Hepatocyte (in vitro differentiated cells): ENCODE measurements around the gene GRIN2C. TPM values are rescaled to one million over a fixed set of nuclear protein-coding genes. Genes with fewer than 3 reads are reported as not detected.
A peak's percentile ranks its signal among the peaks of the same experiment; 100 is the strongest.

ENCODE experiments used
- DNase-seq: peaks from one replicate; pipeline ENCODE4 v3.0.0-alpha.2; 2016; ENCODE audit warnings: low spot score
- H2AFZ ChIP-seq: fragments of 200-600 bp; sonication (generic); 2 replicates; pipeline ENCODE4 v1.6.0; 2016; ENCODE audit warnings: antibody characterized with exemption, mild to moderate bottlenecking
- H3K27ac ChIP-seq: fragments of 200-600 bp; sonication (generic); 2 replicates; pipeline ENCODE4 v1.5.1; 2016; ENCODE audit warnings: mild to moderate bottlenecking
- H3K27me3 ChIP-seq: fragments of 200-600 bp; sonication (generic); 2 replicates; pipeline ENCODE4 v1.6.1; 2016
- H3K36me3 ChIP-seq: fragments of 200-600 bp; sonication (generic); replicated peaks from 2 replicates; pipeline ENCODE4 v1.5.1; 2016; ENCODE audit warnings: low read depth; ENCODE audit not compliant: insufficient read depth
- H3K4me1 ChIP-seq: fragments of 200-600 bp; sonication (generic); 2 replicates; pipeline ENCODE4 v1.5.1; 2016; ENCODE audit warnings: mild to moderate bottlenecking, moderate library complexity; ENCODE audit not compliant: insufficient read depth
- H3K4me2 ChIP-seq: fragments of 200-600 bp; sonication (generic); 2 replicates; pipeline ENCODE4 v1.6.0; 2016
- H3K4me3 ChIP-seq: fragments of 200-600 bp; sonication (generic); 2 replicates; pipeline ENCODE4 v1.5.1; 2016; ENCODE audit warnings: mild to moderate bottlenecking
- H3K79me2 ChIP-seq: fragments of 200-600 bp; sonication (generic); 2 replicates; pipeline ENCODE4 v1.6.0; 2017; ENCODE audit warnings: mild to moderate bottlenecking
- H3K9me2 ChIP-seq: fragments of 200-600 bp; sonication (generic); replicated peaks from 2 replicates; pipeline ENCODE4 v1.6.0; 2017; ENCODE audit warnings: mild to moderate bottlenecking; ENCODE audit not compliant: insufficient read depth
- H3K9me3 ChIP-seq: fragments of 200-600 bp; sonication (generic); 2 replicates; pipeline ENCODE4 v1.5.1; 2016; ENCODE audit warnings: low read depth, mild to moderate bottlenecking
- H4K20me1 ChIP-seq: fragments of 200-600 bp; sonication (generic); 2 replicates; pipeline ENCODE4 v1.6.0; 2016; ENCODE audit warnings: mild to moderate bottlenecking; ENCODE audit not compliant: insufficient read depth, poor library complexity, severe bottlenecking
- EZH2 ChIP-seq: fragments of 200-600 bp; sonication (generic); IDR thresholded peaks from 2 replicates; pipeline ENCODE4 v1.6.1; 2016; ENCODE audit warnings: antibody characterized with exemption, mild to moderate bottlenecking, borderline replicate concordance
- EZH2phosphoT487 ChIP-seq: fragments of 200-600 bp; sonication (generic); IDR thresholded peaks from one replicate; pipeline ENCODE4 v1.6.1; 2018; ENCODE audit warnings: antibody characterized with exemption, mild to moderate bottlenecking, low read depth, moderate library complexity; ENCODE audit not compliant: unreplicated experiment, severe bottlenecking
- WGBS: methylation state at CpG from one replicate; pipeline ENCODE4 v1.1.6; 2016; ENCODE audit warnings: low lambda C conversion rate; ENCODE audit errors: missing lambda C conversion rate; 5-methylcytosine and 5-hydroxymethylcytosine counted together
- polyA plus RNA-seq: library from polyadenylated mRNA; unstranded; fragments of >200 nt; fragmentation: Nextera tagmentation; extraction: Ambion mirVana; gene quantifications from 2 replicates; pipeline ENCODE4 v1.2.1, GENCODE V29; 2016
- total RNA-seq: library from RNA; depleted of rRNA; stranded (reverse); fragments of >200 nt; gene quantifications from 2 replicates; pipeline ENCODE4 v1.2.3, GENCODE V29; 2014
- TF ChIP-seq, protein P1 (sequence below): fragments of 200-600 bp; sonication (generic); IDR thresholded peaks from 2 replicates; pipeline ENCODE4 v1.5.1; 2016; ENCODE audit warnings: antibody characterized with exemption, mild to moderate bottlenecking; ENCODE audit not compliant: poor library complexity

Gene GRIN2C
- total and polyA plus RNA-seq, 2 experiments from 2014 or later = 0.27 TPM; not detected in 1

DNA sequence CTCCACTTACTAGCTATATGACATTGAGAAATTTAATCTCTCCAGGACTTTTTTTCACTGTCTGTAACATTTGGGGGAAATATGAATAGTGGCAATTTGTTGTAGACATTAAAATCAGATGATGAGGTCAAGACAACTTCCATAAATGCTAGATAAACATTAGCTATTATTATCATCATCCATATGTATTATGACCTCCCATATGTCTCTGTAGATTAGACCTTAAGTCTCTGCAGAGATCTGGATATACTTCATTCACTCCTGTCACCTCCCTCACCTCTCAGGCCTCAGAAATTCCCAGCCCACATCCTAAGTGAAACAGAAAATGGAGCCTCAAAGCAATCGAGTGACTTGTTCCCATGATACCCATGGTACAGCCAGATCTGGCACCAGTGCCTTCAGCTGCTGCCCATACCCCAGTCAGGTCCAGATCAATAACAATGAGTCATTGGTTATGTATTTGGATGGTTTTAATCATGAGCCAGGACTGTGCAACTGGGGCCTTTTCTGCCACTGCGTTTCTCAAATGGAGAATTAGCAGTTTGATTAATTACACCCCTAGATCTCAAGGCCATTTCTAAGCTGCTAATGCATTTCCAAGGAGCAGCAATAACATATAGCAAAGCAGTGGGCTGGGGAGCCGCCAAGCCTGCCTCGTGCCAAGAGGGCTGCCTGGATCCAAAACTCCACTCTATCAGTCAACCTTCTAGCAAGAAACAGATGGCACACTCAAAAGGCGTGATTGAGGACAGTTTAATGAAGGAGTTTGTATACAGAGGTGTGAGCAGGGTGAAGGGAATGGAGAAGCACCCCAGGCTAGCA, 15.7 kb upstream of the GRIN2C start:
- Histone ChIP-seq H3K9me2 (no peaks in the 10 kb centered on the region), H3K27ac (no peak overlapping the region), H2AFZ (no peak overlapping the region), H3K4me2 (no peak overlapping the region), H3K9me3 (no peaks in the 10 kb centered on the region), H3K27me3 (no peaks in the 10 kb centered on the region), H3K36me3 (no peaks in the 10 kb centered on the region), H3K4me1 (peaks cover 10% of the 10 kb centered on the region), H3K4me3 (no peak overlapping the region), H3K79me2 (no peaks in the 10 kb centered on the region), H4K20me1 (no peaks in the 10 kb centered on the region)
- no peak for DNase-seq
- WGBS = 81% methylated on average over 5 of the region's 5 CpGs
- TF ChIP-seq EZH2 (no peak), EZH2phosphoT487 (no peak)
- TF ChIP-seq, protein P1, sequence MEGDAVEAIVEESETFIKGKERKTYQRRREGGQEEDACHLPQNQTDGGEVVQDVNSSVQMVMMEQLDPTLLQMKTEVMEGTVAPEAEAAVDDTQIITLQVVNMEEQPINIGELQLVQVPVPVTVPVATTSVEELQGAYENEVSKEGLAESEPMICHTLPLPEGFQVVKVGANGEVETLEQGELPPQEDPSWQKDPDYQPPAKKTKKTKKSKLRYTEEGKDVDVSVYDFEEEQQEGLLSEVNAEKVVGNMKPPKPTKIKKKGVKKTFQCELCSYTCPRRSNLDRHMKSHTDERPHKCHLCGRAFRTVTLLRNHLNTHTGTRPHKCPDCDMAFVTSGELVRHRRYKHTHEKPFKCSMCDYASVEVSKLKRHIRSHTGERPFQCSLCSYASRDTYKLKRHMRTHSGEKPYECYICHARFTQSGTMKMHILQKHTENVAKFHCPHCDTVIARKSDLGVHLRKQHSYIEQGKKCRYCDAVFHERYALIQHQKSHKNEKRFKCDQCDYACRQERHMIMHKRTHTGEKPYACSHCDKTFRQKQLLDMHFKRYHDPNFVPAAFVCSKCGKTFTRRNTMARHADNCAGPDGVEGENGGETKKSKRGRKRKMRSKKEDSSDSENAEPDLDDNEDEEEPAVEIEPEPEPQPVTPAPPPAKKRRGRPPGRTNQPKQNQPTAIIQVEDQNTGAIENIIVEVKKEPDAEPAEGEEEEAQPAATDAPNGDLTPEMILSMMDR = no peak

DNA sequence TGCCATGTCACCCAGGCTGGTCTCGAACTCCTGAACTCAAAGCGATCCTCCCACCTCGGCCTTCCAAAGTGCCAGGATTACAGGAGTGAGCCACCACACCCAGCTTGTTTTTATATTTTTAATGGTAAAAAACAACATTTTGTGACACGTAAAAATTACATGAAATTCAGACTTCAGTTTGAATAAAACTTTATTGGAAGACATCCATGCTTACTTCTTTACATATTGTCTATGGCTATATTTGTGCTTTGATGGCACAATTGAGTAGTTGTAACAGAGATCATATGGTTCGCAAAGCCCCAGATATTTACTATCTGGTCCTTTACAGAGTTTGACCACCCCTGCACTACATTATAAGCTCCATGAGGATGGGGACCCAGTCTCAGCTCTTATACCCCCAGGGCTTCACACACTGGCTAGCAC, 14.9 kb upstream of the GRIN2C start:
- 96% methylated on average over 5 of the region's 5 CpGs for WGBS
- H2AFZ ChIP-seq = no peak overlapping the region
- no peak for TF ChIP-seq EZH2
- TF ChIP-seq EZH2phosphoT487 = no peak
- TF ChIP-seq, protein P1 = no peak
- H4K20me1 ChIP-seq = no peaks in the 10 kb centered on the region
- no peaks in the 10 kb centered on the region for H3K9me2 ChIP-seq
- H3K4me3 ChIP-seq = no peak overlapping the region
- no peak for DNase-seq
- no peaks in the 10 kb centered on the region for H3K27me3 ChIP-seq
- no peak overlapping the region for H3K4me2 ChIP-seq
- no peaks in the 10 kb centered on the region for H3K36me3 ChIP-seq
- H3K9me3 ChIP-seq = no peaks in the 10 kb centered on the region
- no peak overlapping the region for H3K27ac ChIP-seq
- no peaks in the 10 kb centered on the region for H3K79me2 ChIP-seq
- peaks cover 10% of the 10 kb centered on the region for H3K4me1 ChIP-seq

DNA sequence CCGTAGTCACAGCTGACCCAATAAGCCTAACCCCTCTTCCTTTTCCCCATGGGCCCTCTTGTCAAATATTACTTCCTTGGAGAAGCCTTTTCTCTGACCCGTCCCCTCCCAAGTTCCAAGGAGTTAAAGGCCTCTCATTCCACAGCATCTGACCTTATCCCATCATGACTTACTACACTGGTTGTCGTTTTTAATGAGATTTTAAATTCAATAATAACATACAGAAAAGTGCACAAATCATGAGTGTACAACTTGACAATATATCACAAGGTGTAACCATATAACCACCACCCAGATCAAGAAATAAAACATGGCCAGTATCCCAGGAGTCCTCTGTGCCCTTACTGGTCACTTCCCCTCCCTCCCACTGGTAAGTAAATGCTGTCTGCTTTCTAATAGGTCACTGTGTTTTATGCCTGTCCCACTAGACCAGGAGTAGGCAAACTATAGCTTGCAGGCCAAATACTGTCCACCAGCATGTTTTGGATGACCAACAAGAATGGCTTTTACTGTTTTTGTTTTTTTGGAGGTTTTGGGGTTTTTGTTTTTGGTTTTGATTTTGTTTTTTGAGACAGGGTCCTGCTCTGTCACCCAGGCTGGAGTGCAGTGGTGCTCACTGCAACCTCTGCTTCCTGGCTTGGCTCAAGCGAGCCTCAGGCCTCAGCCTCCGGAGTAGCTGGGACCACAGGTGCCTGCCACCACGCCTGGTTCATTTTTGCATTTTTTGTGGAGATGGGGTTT, 14.4 kb upstream of the GRIN2C start:
- no peaks in the 10 kb centered on the region for H3K9me2 ChIP-seq
- H3K36me3 ChIP-seq = no peaks in the 10 kb centered on the region
- H3K79me2 ChIP-seq = no peaks in the 10 kb centered on the region
- H3K4me1 ChIP-seq = peaks cover 10% of the 10 kb centered on the region
- peak overlapping the region; percentile 59 for H2AFZ ChIP-seq
- TF ChIP-seq, protein P1 = no peak
- TF ChIP-seq EZH2 = no peak
- no peak for TF ChIP-seq EZH2phosphoT487
- no peak for DNase-seq
- H3K4me2 ChIP-seq = peak overlapping the region; percentile 78
- no peaks in the 10 kb centered on the region for H3K27me3 ChIP-seq
- H3K27ac ChIP-seq = peak overlapping the region; percentile 84
- WGBS = 63% methylated on average over 6 of the region's 6 CpGs
- no peaks in the 10 kb centered on the region for H4K20me1 ChIP-seq
- H3K4me3 ChIP-seq = peak overlapping the region; percentile 17
- H3K9me3 ChIP-seq = no peaks in the 10 kb centered on the region
